Activated CD4-positive, alpha-beta T cell treated with anti-CD3 and anti-CD28 coated beads, Interleukin-2, Interleukin-4, amounts not matched to agents 100 ng/mL and 50 ng/mL, durations not matched to agents 16 hours and 8 hours (primary cell): ENCODE measurements around the gene DGUOK.
"Not testable (repeated sequence)": the region's sequence is repeated elsewhere in the genome, so short reads cannot be mapped to it uniquely, and the experiment has no call there.

Experiments used
- DNase-seq: peaks from one replicate; pipeline ENCODE4 v3.0.0-alpha.2; 2020; ENCODE audit warnings: low spot score

Gene DGUOK

GRCh38 chr2:73926493-73927327, at the start of gene DGUOK:
TSS of gene DGUOK (plus strand) at chr2:73926880. CDS start at chr2:73926911, 31 bp downstream.
- peak; percentile 99 for DNase-seq

- DNase-seq: no peak
Measured at GRCh38 chr2:73877071-73877802, 49.4 kb upstream of the DGUOK start.

GRCh38 chr2:73877984-73878383, 48.7 kb upstream of the DGUOK start:
- not testable (repeated sequence) for DNase-seq

GRCh38 chr2:73885406-73885805, 41.3 kb upstream of the DGUOK start:
- no peak for DNase-seq

GRCh38 chr2:73886357-73886756, 40.3 kb upstream of the DGUOK start:
- DNase-seq: peak; percentile 12

GRCh38 chr2:73887596-73888353, 38.9 kb upstream of the DGUOK start:
- not testable (repeated sequence) for DNase-seq

- no peak for DNase-seq
Measured at GRCh38 chr2:73888388-73888787, 38.3 kb upstream of the DGUOK start.

- no peak for DNase-seq
Measured at GRCh38 chr2:73889206-73889605, 37.5 kb upstream of the DGUOK start.

- no peak for DNase-seq
Measured at GRCh38 chr2:73890301-73891092, 36.2 kb upstream of the DGUOK start.

GRCh38 chr2:73891276-73891901, 35.3 kb upstream of the DGUOK start:
- DNase-seq: no peak

- no peak for DNase-seq
Measured at GRCh38 chr2:73892631-73893329, 33.9 kb upstream of the DGUOK start, which contains the start of gene ACTG2. TSS of gene ACTG2 (plus strand) at chr2:73893008. CDS start at chr2:73901312, 8,304 bp downstream.

GRCh38 chr2:73893764-73894474, 32.8 kb upstream of the DGUOK start:
- DNase-seq: no peak

GRCh38 chr2:73894475-73894850, 32.2 kb upstream of the DGUOK start:
- DNase-seq: no peak

GRCh38 chr2:73894877-73895276, 31.8 kb upstream of the DGUOK start:
- DNase-seq: no peak

GRCh38 chr2:73895473-73895872, 31.2 kb upstream of the DGUOK start:
- peak; percentile 36 for DNase-seq

GRCh38 chr2:73896362-73897239, 30.1 kb upstream of the DGUOK start:
- peak; percentile 61 for DNase-seq

GRCh38 chr2:73897240-73897583, 29.5 kb upstream of the DGUOK start:
- no peak for DNase-seq

GRCh38 chr2:73897934-73898333, 28.7 kb upstream of the DGUOK start:
- no peak for DNase-seq

GRCh38 chr2:73899801-73900336, 26.8 kb upstream of the DGUOK start:
- no peak for DNase-seq
